HuH-7.5 (cell line): ENCODE results near the gene CNTNAP2.

Source experiments
- DNase-seq: peaks from one replicate; pipeline ENCODE4 v3.0.0; 2011; ENCODE audit warnings: low spot score

CNTNAP2 gene

DNA sequence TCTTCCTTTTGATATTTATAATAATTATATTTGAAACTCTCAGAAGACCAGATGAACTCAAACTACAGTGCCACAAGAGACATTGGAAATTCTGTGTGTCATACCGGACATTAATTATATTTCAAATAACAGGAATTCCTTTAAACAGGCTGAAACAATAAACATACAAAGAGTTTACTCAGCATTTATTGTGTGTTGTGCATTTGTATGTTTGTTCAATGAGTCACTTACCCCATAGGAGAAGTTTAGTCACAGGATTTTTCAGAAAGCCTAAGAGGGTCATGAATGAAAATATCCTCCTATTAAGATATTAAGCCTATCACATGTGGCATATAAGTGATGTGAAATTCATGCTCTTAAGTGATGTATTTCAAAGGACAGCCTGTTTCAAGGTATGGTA is 566.8 kb downstream of the CNTNAP2 start:
- DNase-seq = no peak

DNA sequence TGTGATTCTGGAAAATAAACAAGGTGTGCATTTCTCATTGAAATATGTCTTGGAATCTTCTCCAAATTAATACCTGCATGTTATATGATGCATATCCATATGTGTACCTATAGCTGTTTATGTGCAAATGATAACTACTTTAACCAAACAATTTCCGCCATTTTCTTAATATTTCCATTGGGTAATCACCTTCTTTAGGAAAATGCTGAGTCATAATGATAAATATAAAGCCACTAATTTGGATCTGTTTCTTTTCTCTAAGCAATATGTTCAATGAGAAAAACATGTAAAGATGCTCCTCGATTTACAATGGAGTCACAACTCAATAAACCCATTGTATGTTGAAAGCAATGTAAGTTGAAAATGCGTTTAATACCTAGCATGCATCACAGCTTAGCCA is 574.4 kb downstream of the CNTNAP2 start:
- no peak for DNase-seq

DNA sequence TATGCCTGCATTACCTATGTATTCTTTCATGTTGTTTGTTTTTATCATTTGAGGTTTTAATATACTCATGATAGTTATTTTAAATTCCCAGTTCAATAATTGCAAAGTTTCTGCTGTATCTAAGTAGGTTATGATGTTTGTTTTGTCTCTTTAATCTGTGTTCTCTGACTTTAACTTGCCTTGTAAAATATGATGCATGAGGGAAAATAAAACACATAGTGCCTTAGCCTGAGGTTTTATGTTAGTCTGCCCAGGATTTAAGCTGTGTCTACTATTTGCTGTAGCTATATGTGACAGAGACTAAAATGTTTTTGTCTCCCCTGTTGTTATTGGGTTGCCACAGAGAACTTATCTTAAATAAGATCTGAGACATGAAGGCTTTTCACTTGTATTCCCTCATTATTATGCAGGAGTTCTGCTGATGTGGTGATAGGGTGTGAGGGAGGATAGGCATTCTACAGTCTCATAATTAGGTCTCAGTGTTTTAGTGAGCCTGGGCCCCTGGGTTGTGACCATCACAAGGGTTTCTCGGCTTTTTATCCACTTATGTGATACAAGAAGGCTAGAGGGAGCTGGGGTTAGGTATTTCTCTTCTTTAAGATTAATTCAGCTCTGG is 582.5 kb downstream of the CNTNAP2 start:
- no peak for DNase-seq

DNA sequence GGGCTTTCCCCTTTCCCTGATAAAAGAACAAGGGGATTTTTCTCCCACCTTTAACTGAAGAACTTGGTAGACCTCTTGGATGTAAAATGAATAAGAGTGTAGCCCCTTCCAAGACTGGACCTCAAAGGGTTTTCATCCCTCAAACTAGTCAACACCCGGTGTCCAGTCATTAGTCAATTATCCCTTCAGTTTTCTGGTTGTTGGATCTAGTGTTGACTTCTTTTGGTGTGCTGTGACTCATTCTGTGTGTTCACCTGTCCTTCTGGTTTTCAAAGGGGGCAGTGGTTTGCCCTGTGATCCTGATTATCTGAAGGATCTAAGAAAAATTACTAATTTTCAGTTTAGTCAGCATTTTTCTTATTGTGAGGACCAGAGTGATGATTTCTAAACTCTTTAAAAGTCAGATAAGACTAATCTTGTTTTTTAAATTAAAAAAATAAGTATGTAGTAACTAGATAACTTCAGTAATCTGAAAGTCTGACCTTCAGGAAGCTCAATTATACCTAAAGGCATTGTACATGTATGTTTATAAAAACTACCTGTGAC is 583.5 kb downstream of the CNTNAP2 start:
- no peak for DNase-seq

GRCh38 chr7:146701166-146701565 is 584.6 kb downstream of the CNTNAP2 start:
- no peak for DNase-seq

GRCh38 chr7:146702898-146703297 is 586.3 kb downstream of the CNTNAP2 start:
- no peak for DNase-seq

DNA sequence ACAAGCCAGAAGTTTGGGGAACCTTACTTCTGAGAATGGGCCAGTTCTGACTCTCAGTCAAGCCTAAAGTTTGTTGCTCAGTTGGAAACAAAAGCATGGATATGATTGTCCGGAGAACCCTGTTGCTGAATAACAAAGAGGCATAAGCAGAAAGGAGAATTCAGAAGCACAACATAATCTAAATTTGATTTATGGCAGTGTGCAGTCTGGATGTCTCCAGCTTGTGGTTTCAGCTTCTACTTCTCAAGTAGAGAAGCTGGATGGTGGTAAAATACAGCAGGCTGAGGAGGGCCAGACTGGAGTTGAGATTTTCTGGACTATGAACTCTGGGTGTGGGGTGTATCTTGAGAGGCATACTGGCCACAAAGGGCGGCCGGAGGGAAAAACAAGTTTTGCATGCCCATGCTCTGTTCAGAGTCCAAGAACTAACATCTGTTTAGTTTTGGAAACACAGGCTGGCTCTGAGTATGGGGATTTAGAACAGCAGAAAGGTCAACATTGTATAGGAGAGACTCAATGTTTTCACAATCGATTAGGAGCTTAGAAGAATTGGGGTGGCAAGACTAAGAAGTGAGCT is 592.9 kb downstream of the CNTNAP2 start:
- DNase-seq = no peak

GRCh38 chr7:146713205-146713604 is 596.6 kb downstream of the CNTNAP2 start:
- DNase-seq = no peak

- no peak for DNase-seq
These were observed 597.3 kb downstream of the CNTNAP2 start for GRCh38 chr7:146713934-146714333.

DNA sequence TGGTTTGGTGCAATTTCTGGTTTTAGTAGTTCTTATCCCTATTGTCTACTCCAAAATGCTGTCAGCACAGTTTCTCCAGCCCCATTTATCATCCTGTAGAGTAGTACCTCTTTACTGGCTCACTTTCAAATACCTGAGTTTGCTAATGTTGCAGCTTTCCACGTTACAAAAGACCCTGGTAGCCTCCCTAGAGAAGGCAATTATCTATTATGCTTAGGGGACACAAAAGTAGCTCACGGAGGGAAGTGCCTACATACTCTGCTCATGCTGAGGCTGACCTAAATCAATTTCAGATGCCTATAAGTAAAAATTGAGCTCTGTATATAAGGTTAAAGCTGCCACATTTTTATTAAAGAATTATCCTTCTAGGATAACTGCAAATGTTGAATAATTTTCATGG is 603.6 kb downstream of the CNTNAP2 start:
- DNase-seq = no peak

- DNase-seq = no peak
These were observed 606.4 kb downstream of the CNTNAP2 start for GRCh38 chr7:146722986-146723385.

- no peak for DNase-seq
These were observed 608.9 kb downstream of the CNTNAP2 start for GRCh38 chr7:146725520-146725919.

DNA sequence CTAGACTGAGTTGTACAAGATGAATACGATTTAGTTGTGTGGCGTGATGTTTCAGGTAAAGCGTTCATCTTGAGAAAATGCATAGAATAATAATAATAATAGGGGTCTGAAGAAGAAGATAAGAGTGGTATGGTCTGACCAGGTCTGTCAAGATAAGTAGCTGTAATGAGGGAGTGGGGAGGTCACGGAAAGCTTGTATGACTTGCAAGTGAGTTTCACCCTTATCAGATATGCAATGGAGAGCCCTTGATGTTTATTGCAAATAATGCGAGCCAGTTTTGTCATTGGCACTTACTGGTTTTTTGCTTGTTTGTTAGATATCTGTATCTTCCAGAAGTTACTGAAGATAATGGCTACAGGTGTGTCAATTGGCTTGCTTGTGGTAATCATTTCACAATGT is 611.5 kb downstream of the CNTNAP2 start:
- no peak for DNase-seq

GRCh38 chr7:146728611-146729010 is 612.0 kb downstream of the CNTNAP2 start:
- no peak for DNase-seq

DNA sequence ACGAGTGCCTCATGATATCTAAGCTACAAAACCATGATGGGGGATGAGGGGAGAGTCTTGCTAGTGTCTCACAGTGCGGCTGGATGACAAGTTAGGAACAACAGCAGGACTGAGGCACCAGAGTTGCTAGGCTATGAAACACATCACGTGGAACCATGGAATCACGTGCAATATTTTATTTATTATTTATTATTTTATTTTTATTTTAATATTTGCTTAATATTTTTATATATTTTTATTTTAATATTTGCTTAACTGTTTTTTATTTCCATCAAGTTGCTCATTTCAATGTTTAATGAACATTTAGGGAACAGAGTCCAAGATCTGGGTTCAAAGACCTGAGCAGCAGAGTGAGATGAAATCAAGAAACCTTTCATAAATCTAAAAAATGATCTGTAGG is 614.6 kb downstream of the CNTNAP2 start:
- no peak for DNase-seq

DNA sequence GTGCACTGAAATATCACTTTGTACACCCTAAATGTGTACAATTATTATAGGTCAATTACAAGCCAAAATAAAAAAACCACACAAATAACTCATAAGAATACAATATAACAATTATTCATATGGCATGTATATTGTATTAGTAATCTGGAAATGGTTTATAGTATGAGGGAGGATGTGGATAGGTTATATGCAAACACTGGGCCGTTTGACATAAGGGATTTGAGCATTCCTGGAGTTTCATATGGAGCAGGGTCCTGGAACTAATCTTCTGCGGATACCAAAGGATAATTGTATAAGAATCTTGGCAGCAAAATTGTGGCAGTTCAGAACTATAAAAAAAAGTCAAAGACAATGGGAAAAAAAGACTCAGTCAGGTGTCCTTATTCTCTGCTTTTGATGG is 619.4 kb downstream of the CNTNAP2 start:
- DNase-seq = no peak

- DNase-seq = no peak
These were observed 620.0 kb downstream of the CNTNAP2 start for GRCh38 chr7:146736446-146737190.

GRCh38 chr7:146740039-146740438 is 623.4 kb downstream of the CNTNAP2 start:
- no peak for DNase-seq

DNA sequence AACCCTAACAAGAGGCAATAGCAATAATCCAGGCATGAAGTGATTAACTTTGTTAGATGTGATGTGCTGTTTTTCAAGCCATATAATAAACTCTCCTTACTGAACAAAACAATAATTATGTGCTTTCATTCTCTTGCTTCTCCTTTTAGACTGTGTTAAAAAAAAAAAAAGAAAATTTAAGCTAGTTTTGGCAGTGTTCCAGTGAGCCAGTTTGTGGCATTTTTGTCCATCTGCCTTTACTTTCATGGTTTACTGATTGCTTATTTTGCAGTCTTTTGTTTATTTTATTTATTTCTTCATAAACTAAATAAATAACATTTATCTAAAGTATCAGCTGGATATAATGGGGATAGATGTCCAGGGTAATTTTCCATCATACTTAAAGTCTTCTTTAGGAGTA is 625.3 kb downstream of the CNTNAP2 start:
- DNase-seq = no peak

GRCh38 chr7:146754385-146754784 is 637.8 kb downstream of the CNTNAP2 start:
- DNase-seq = no peak

- no peak for DNase-seq
These were observed 639.0 kb downstream of the CNTNAP2 start for GRCh38 chr7:146755585-146755984.

GRCh38 chr7:146764458-146764857 is 647.9 kb downstream of the CNTNAP2 start:
- DNase-seq = no peak

GRCh38 chr7:146768957-146769356 is 652.4 kb downstream of the CNTNAP2 start:
- no peak for DNase-seq
